ENCODE results near the gene LRRC8E. TPM values are rescaled to one million over a fixed set of nuclear protein-coding genes. Genes with fewer than 3 reads are reported as not detected.

Gene LRRC8E
- total and polyA plus RNA-seq, 10 of the 15 experiments (the other 5 are each of a cell fraction or from before 2014, with no cell fraction given) = 0.04 to 0.32 (median 0.25) TPM; not detected in 7

DNA sequence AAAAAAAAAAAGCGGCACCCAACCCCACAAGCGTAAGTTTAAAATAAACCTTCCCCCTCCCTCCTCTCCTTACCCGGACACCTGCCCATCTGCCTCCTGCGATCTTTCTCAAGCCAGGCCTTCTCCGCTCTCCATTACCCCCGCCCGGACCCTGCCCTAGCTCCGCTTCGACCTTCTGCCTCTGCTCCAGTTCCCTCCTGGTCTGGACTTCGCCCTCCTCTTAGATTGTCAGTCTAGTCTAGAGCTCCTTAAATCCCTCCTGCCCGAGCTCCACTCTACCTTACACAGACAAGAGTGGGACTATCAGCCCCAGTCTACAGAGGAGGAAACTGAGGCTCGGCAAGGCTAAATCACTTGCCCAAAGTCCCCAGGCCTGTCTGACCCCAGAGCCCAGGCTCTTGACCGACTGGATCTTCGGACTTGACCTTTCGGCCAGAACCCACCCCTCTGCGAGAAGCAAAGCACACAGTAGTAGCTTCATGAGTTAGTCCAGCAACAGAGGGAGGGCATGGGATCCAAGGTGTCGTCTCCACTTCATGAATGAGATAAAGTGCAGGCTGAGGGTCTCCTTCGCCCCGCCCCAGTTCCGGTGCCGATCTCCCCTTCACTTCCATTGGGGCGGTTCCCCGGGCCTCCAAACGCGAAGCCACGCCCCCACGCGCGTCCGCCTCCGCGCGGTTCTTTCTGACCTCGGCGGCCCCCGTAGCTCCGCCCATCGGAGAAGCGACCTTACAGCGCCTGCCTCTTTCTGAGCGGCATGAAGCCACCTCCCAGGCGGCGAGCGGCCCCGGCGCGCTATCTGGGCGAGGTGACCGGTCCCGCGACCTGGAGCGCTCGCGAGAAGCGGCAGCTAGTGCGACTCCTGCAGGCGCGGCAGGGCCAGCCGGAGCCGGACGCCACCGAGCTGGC, 31.6 kb downstream of the LRRC8E start, which contains the start of gene SNAPC2 (continued):
- TF ChIP-seq, protein P1, sequence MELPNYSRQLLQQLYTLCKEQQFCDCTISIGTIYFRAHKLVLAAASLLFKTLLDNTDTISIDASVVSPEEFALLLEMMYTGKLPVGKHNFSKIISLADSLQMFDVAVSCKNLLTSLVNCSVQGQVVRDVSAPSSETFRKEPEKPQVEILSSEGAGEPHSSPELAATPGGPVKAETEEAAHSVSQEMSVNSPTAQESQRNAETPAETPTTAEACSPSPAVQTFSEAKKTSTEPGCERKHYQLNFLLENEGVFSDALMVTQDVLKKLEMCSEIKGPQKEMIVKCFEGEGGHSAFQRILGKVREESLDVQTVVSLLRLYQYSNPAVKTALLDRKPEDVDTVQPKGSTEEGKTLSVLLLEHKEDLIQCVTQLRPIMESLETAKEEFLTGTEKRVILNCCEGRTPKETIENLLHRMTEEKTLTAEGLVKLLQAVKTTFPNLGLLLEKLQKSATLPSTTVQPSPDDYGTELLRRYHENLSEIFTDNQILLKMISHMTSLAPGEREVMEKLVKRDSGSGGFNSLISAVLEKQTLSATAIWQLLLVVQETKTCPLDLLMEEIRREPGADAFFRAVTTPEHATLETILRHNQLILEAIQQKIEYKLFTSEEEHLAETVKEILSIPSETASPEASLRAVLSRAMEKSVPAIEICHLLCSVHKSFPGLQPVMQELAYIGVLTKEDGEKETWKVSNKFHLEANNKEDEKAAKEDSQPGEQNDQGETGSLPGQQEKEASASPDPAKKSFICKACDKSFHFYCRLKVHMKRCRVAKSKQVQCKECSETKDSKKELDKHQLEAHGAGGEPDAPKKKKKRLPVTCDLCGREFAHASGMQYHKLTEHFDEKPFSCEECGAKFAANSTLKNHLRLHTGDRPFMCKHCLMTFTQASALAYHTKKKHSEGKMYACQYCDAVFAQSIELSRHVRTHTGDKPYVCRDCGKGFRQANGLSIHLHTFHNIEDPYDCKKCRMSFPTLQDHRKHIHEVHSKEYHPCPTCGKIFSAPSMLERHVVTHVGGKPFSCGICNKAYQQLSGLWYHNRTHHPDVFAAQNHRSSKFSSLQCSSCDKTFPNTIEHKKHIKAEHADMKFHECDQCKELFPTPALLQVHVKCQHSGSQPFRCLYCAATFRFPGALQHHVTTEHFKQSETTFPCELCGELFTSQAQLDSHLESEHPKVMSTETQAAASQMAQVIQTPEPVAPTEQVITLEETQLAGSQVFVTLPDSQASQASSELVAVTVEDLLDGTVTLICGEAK (IDR thresholded peaks at IDR 0.05; ENCODE audit: borderline replicate concordance) = peak; percentile 19; the same call in 1 of the 2 replicates
- TF ChIP-seq, protein P2, sequence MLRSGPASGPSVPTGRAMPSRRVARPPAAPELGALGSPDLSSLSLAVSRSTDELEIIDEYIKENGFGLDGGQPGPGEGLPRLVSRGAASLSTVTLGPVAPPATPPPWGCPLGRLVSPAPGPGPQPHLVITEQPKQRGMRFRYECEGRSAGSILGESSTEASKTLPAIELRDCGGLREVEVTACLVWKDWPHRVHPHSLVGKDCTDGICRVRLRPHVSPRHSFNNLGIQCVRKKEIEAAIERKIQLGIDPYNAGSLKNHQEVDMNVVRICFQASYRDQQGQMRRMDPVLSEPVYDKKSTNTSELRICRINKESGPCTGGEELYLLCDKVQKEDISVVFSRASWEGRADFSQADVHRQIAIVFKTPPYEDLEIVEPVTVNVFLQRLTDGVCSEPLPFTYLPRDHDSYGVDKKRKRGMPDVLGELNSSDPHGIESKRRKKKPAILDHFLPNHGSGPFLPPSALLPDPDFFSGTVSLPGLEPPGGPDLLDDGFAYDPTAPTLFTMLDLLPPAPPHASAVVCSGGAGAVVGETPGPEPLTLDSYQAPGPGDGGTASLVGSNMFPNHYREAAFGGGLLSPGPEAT (IDR thresholded peaks at IDR 0.05; ENCODE audit: low read depth) = peak; percentile 20; the same call in 1 of the 2 replicates
- TF ChIP-seq ATF7 (IDR thresholded peaks at IDR 0.05; ENCODE audit: low read depth) = 0 out of 2 replicates have a peak, but pooled peaks have one; percentile 6
- TF ChIP-seq, protein P3, sequence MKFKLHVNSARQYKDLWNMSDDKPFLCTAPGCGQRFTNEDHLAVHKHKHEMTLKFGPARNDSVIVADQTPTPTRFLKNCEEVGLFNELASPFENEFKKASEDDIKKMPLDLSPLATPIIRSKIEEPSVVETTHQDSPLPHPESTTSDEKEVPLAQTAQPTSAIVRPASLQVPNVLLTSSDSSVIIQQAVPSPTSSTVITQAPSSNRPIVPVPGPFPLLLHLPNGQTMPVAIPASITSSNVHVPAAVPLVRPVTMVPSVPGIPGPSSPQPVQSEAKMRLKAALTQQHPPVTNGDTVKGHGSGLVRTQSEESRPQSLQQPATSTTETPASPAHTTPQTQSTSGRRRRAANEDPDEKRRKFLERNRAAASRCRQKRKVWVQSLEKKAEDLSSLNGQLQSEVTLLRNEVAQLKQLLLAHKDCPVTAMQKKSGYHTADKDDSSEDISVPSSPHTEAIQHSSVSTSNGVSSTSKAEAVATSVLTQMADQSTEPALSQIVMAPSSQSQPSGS (IDR thresholded peaks at IDR 0.05; ENCODE audit: low read length) = no peak
- TF ChIP-seq, protein P4, sequence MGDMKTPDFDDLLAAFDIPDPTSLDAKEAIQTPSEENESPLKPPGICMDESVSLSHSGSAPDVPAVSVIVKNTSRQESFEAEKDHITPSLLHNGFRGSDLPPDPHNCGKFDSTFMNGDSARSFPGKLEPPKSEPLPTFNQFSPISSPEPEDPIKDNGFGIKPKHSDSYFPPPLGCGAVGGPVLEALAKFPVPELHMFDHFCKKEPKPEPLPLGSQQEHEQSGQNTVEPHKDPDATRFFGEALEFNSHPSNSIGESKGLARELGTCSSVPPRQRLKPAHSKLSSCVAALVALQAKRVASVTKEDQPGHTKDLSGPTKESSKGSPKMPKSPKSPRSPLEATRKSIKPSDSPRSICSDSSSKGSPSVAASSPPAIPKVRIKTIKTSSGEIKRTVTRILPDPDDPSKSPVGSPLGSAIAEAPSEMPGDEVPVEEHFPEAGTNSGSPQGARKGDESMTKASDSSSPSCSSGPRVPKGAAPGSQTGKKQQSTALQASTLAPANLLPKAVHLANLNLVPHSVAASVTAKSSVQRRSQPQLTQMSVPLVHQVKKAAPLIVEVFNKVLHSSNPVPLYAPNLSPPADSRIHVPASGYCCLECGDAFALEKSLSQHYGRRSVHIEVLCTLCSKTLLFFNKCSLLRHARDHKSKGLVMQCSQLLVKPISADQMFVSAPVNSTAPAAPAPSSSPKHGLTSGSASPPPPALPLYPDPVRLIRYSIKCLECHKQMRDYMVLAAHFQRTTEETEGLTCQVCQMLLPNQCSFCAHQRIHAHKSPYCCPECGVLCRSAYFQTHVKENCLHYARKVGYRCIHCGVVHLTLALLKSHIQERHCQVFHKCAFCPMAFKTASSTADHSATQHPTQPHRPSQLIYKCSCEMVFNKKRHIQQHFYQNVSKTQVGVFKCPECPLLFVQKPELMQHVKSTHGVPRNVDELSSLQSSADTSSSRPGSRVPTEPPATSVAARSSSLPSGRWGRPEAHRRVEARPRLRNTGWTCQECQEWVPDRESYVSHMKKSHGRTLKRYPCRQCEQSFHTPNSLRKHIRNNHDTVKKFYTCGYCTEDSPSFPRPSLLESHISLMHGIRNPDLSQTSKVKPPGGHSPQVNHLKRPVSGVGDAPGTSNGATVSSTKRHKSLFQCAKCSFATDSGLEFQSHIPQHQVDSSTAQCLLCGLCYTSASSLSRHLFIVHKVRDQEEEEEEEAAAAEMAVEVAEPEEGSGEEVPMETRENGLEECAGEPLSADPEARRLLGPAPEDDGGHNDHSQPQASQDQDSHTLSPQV (IDR thresholded peaks at IDR 0.05) = no peak
- 0 out of 2 replicates have a peak, but pooled peaks have one; percentile 54 for TF ChIP-seq SIN3A (IDR thresholded peaks at IDR 0.05; ENCODE audit: low read depth, low read length)
- peak; percentile 64 for TF ChIP-seq RUNX3 (IDR thresholded peaks at IDR 0.05; ENCODE audit: low read length)
- TF ChIP-seq, protein P5, sequence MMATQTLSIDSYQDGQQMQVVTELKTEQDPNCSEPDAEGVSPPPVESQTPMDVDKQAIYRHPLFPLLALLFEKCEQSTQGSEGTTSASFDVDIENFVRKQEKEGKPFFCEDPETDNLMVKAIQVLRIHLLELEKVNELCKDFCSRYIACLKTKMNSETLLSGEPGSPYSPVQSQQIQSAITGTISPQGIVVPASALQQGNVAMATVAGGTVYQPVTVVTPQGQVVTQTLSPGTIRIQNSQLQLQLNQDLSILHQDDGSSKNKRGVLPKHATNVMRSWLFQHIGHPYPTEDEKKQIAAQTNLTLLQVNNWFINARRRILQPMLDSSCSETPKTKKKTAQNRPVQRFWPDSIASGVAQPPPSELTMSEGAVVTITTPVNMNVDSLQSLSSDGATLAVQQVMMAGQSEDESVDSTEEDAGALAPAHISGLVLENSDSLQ (IDR thresholded peaks at IDR 0.05) = peak; percentile 83
- TF ChIP-seq BACH1 (IDR thresholded peaks at IDR 0.05; ENCODE audit: borderline replicate concordance) = peak; percentile 49; the same call in 1 of the 2 replicates
- 0 out of 2 replicates have a peak, but pooled peaks have one; percentile 42 for TF ChIP-seq RB1 (IDR thresholded peaks at IDR 0.05; ENCODE audit: borderline replicate concordance)
- no peak for TF ChIP-seq TARDBP (IDR thresholded peaks at IDR 0.05; ENCODE audit: borderline replicate concordance)
- TF ChIP-seq, protein P6, sequence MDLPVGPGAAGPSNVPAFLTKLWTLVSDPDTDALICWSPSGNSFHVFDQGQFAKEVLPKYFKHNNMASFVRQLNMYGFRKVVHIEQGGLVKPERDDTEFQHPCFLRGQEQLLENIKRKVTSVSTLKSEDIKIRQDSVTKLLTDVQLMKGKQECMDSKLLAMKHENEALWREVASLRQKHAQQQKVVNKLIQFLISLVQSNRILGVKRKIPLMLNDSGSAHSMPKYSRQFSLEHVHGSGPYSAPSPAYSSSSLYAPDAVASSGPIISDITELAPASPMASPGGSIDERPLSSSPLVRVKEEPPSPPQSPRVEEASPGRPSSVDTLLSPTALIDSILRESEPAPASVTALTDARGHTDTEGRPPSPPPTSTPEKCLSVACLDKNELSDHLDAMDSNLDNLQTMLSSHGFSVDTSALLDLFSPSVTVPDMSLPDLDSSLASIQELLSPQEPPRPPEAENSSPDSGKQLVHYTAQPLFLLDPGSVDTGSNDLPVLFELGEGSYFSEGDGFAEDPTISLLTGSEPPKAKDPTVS (IDR thresholded peaks at IDR 0.05; ENCODE audit: low read depth, low read length) = 0 out of 2 replicates have a peak, but pooled peaks have one; percentile 14
- TF ChIP-seq KLF5 (IDR thresholded peaks at IDR 0.05; ENCODE audit: partially characterized antibody) = no peak
